Activated CD4-positive, alpha-beta T cell treated with anti-CD3 and anti-CD28 coated beads, Interleukin-2, Interleukin-4, amounts not matched to agents 100 ng/mL and 50 ng/mL, durations not matched to agents 16 hours and 8 hours (primary cell): ENCODE results near the gene CASP9.
"Not testable (repeated sequence)": the region's sequence is repeated elsewhere in the genome, so short reads cannot be mapped to it uniquely, and the experiment has no call there.

Experiments
- DNase-seq: peaks from one replicate; pipeline ENCODE4 v3.0.0-alpha.2; 2020; ENCODE audit warnings: low spot score

Gene CASP9

GRCh38 chr1:15500184-15501178 is 23.5 kb downstream of the CASP9 start:
- no peak for DNase-seq

- DNase-seq: no peak
Observed at GRCh38 chr1:15493869-15494390, 30.1 kb downstream of the CASP9 start.

GRCh38 chr1:15492596-15492995 is 31.4 kb downstream of the CASP9 start:
- DNase-seq: no peak

- peak; percentile 38 for DNase-seq
Observed at GRCh38 chr1:15491010-15491409, 33.0 kb downstream of the CASP9 start.

- no peak for DNase-seq
Observed at GRCh38 chr1:15489052-15489736, 34.8 kb downstream of the CASP9 start.

GRCh38 chr1:15488371-15488770 is 35.6 kb downstream of the CASP9 start:
- DNase-seq: no peak

GRCh38 chr1:15486844-15487610 is 37.0 kb downstream of the CASP9 start:
- not testable (repeated sequence) for DNase-seq

- DNase-seq: no peak
Observed at GRCh38 chr1:15485636-15486035, 38.4 kb downstream of the CASP9 start.

- not testable (repeated sequence) for DNase-seq
Observed at GRCh38 chr1:15484443-15484842, 39.6 kb downstream of the CASP9 start.

GRCh38 chr1:15483971-15484370 is 40.0 kb downstream of the CASP9 start:
- DNase-seq: no peak

- not testable (repeated sequence) for DNase-seq
Observed at GRCh38 chr1:15482983-15483543, 41.0 kb downstream of the CASP9 start.

GRCh38 chr1:15482455-15482854 is 41.6 kb downstream of the CASP9 start:
- not testable (repeated sequence) for DNase-seq

GRCh38 chr1:15479654-15480347 is 44.2 kb downstream of the CASP9 start:
- DNase-seq: no peak

- no peak for DNase-seq
Observed at GRCh38 chr1:15477646-15478212, 46.3 kb downstream of the CASP9 start.

- no peak for DNase-seq
Observed at GRCh38 chr1:15476927-15477326, 47.1 kb downstream of the CASP9 start.

GRCh38 chr1:15475752-15476314 is 48.2 kb downstream of the CASP9 start, which contains the start of gene CELA2B:
CELA2B (plus strand) TSS chr1:15476104; CDS start chr1:15476126, 22 bp downstream.
- no peak for DNase-seq

- no peak for DNase-seq
Observed at GRCh38 chr1:15472587-15472986, 51.4 kb downstream of the CASP9 start.

GRCh38 chr1:15471723-15472122 is 52.3 kb downstream of the CASP9 start:
- not testable (repeated sequence) for DNase-seq

GRCh38 chr1:15471067-15471466 is 52.9 kb downstream of the CASP9 start:
- not testable (repeated sequence) for DNase-seq

GRCh38 chr1:15469821-15470448 is 54.1 kb downstream of the CASP9 start:
- DNase-seq: not testable (repeated sequence)
